ENCODE measurements around the gene GNS.
"Not testable (repeated sequence)": the region's sequence is repeated elsewhere in the genome, so short reads cannot be mapped to it uniquely, and the experiment has no call there.

GNS gene

DNA sequence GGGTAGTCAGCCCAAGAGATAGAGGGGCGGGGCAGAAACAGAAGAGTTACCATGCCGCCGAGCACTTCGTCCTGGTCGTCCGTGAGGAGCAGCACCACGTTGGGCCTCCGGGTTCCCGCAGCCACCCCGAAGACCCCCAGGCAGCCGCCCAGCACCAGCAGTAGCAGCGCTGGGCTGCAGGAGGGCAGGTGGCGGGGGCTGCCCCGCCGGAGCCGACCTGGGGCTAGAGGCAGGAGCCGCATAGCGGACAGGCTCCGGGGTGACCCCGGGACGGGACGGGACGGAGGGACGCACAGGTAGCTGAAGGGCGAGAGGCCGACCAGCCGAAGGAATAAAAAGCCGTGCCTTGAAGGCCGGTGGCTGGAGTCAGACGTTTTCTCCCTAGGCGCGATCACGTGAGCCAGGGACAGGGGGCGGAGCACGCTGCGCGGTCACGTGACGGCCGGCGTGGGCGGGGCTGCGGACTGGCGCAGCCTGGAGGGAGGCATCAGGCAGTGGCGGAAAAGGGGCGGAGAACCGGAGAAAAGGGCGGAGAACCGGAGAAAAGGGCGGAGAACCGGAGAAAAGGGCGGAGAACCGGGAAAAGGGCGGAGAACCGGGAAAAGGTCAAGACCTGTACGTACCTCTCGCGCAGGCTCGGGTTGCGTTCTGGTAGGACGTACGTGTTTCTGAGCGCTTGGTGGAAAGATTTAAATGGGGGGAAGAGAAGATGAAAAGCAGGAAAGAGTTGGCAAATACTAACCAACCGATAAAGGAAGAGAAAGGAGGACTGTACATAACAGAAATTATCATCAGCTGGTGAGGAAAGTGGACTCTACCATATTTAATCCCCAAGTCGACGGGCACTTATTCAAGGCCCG lies at the start of gene GNS:
Gene GNS (minus strand): TSS at position 372 of the 860 bp plus-strand sequence. CDS start 130 bp downstream, at position 242.
- FAIRE-seq, result peak; percentile 69
- DNase-seq (ENCODE audit: low spot score), result peak; percentile 97

DNA sequence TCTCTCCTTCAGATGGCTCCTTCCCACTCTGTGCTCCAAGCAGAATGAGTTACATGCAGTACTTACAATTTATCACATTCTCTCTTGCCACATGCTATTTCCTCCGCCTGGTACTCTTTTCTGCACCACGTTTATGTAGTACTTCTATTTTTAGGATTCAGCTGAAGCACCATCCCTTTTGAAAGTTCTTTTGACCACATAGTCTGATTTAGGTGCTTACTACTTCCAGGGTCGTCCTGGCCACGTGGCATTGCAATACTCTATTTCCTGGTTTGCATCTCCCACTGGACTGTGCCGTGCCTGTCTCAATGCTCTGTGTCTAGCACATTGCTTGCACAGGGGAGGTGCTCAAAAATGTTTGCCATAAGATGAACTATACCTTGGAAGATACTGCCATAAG lies 48.9 kb upstream of the GNS start:
- no peak for DNase-seq (ENCODE audit: low spot score)
- no peak for FAIRE-seq

DNA sequence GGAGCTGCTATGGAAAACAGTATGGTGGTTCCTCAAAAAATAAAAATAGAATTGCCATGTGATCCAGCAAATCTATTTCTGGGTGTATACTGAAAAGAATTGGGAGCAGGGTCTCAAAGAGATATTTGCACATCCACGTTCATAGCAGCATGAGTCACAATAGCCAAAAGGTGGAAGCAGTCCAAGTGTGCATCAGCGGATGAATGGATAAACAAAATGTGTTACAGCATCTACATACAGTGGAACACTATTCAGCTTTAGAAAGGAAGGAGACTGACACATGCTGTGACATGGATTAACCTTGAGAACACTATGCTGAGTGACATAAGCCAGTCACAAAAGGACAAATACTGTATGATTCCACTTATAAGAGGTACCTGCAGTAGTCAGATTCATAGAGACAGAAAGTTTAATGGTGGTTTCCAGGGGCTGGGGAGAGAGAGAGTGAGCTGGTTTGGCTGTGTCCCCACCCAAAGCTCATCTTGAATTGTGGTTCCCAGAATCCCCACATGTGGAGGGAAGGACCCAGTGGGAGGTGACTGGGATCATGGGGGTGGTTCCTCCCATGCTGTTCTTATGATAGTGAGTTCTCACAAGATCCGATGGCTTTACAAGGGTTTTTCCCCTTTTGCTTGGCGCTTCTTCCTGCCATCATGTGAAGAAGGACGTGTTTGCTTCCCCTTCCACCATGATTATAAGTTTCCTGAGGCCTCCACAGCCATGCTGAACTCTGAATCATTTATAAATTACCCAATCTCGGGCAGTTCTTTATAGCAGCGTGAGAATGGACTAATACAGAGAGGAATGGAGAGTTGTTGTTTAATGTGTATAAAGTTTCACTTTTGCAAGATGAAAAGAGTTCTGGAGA lies 47.6 kb upstream of the GNS start:
- no peak for FAIRE-seq
- no peak for DNase-seq (ENCODE audit: low spot score)

DNA sequence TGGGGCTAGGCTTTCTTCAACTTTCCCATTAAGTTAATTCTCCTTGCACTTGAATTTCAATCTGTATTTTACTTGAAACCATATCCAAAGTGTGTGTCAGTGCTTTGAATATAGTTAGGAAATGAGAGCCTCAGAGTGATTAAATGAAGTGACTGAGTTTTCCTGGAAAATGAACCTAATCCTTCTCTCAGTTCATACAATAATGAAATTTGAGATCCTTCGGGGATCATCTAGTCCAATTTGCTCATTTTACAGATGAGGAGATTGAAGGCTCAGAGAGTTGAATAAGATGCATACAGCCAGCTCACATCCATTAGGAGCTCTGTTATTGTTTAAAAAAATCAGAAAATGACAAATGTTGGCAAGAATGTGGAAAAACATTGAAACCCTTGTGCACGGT lies 47.0 kb upstream of the GNS start:
- DNase-seq (ENCODE audit: low spot score), result no peak
- FAIRE-seq, result no peak

DNA sequence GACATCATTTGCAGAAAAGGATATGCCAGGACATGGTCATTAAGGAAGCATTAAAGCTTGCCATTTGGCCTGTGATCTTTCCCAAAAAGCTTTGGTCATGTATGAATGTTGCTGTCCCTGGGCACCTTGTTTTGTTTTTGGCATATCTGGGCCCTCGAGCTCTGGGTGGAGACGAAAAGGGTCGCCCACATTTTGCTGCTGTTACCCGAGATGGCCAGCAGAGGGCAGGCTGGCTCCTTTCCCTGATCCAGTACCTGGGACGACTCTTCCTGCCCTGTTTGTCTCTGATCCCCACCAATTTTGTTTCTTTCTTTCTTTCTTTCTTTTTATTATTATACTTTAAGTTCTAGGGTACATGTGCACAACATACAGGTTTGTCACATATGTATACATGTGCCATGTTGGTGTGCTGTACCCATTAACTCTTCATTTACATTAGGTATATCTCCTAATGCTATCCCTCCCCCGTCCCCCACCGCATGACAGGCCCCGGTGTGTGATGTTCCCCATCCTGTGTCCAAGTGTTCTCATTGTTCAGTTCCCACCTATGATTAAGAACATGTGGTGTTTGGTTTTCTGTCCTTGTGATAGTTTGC lies 43.1 kb upstream of the GNS start:
- peak; percentile 79 for DNase-seq (ENCODE audit: low spot score)
- not testable (repeated sequence) for FAIRE-seq

DNA sequence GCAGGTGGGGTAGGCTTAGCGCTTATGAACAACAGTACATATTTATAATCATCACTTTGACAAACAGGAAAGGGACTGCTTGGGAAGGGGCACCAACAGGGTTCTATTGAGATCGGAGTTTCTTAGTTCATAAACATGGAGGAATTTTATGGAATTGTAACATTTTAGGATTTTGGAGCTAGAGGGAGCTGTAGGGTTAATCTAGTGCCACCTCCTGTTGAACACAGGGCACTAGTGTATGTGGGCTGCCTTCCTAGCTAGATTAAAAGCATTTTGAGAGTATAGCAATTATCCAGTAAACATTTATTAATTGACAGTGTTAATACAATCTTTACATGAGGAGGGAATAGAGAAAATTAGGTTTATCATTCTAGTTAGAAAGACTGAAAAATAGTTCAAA lies 42.2 kb upstream of the GNS start:
- DNase-seq (ENCODE audit: low spot score) (peak; percentile 54), FAIRE-seq (no peak)

DNA sequence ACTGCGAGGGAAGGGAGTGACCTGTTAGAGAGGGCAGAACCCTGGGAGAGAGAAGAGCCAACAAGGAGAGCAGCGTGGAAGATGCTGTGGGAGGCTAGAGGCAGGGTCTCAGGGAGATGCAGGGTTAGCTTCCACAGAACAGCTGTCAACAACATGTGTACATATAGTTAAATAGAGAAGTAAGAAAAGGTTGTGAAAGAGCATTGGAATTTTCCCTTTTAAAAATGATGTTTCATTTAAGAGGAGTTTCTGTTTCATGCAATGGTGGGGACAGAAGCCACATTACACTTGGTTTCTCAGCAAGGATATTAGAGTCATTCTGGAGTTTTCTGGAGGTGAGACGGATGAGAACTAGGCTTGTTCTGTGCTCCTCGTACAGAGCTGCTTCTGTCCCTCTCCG lies 41.4 kb upstream of the GNS start:
- no peak for DNase-seq (ENCODE audit: low spot score)

DNA sequence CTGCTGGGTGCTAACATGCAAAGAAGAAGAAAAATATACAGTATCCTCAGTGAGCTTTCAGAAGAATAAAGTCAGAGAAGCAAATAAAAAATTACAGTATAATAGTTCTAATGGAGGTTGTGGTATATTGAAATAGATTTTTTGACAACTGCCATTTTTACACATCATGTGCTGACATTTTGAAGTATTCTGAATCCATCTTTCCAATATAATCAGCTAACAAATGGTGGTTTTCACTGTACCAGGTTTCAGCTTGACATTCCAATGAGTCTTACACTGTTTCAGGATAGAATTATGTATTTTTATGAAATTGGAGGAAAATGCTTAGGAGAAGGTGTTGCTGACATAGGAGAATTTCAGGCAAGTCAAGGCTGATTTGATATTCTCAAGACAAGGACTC lies 39.0 kb upstream of the GNS start:
- no peak for DNase-seq (ENCODE audit: low spot score)
- FAIRE-seq, result no peak

More for the DNA sequence above, 41.4 kb upstream of the GNS start:
- FAIRE-seq, result no peak

DNA sequence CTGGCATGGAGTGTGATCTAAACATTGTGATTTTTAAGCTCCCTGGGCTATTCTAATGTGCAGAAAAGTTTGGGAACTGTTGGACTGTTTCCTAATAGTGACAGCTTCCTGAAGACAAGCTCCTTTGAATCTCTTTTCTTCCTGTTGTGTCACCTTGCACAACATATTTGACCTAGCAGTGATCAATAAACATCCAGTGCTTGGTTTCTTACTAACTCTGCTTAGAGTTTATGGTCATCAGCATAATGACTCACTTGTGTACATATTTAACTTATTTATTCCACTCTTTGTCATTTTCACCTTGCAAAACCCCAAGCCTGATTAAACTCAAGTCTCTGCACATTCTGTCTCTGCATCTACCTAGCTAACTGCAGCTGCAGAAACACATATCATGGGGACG lies 38.0 kb upstream of the GNS start:
- DNase-seq (ENCODE audit: low spot score), result no peak
- FAIRE-seq, result no peak

DNA sequence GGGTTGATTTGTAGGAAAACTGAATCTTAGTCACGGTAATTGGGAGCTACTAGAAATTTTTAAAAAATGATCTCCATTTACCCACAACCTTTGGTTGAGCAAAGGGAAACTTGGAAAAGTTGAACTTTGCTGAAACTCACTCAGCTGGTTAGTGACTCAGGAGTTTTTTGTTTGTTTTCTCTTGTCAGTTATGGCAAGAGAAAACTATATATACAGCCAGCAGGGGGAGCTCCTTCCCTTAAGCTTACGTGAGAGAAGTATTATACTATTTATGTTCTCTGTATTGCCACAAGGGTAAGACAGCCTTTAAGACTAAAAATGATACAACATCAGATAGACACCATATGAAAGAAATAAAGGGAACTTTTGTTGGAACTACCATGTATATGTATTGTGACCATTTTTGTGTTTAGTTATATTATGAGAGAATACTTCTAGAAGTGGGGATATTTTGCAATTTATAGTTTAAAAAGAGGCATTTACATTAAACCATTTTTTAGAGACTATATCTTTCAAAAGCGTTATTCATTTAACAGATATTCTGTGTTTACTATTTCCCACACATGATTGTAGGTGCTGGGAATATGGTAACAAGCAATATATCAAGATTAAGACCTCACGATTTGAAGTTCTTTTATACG lies 37.1 kb upstream of the GNS start:
- peak; percentile 71 for DNase-seq (ENCODE audit: low spot score)
- FAIRE-seq, result no peak

DNA sequence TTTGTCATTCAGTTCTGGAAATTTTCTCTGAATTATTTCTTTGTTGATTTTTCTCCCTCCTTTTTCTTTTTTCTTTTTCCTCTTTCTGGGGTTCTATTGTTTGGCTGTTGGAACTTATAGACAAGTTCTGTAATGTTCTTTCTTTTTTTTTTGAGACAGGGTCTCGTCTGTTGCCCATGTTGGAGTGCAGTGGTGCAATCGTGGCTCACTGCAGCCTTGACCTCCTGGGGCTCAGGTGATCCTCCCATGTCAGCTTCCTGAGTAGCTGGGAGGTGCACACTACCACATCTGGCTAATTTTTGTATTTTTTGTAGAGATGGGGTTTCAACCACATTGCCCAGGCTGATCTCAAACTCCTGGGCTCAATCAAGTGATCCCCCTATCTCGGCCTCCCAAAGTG lies 35.1 kb upstream of the GNS start:
- no peak for FAIRE-seq

DNA sequence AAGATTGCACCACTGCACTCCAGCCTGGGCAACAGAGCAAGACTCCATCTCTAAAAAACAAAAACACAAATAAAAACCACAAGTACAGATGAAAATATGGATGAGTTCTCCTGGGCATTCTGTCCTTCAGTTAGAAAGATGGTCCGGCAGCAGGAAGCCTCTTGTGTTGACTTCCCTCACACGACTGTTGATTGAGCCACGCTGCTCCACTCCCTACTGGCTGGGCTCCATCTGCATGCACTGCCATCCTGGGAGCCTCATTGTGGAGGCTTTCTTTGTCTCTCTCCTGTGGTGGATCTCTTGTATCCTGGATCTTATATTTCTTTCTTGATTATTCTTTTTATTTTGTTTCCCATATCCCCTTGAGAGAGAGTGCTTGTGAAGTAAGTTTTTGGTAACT lies 34.4 kb upstream of the GNS start:
- DNase-seq (ENCODE audit: low spot score) (no peak), FAIRE-seq (no peak)

More for the DNA sequence above, 35.1 kb upstream of the GNS start:
- DNase-seq (ENCODE audit: low spot score), result no peak

DNA sequence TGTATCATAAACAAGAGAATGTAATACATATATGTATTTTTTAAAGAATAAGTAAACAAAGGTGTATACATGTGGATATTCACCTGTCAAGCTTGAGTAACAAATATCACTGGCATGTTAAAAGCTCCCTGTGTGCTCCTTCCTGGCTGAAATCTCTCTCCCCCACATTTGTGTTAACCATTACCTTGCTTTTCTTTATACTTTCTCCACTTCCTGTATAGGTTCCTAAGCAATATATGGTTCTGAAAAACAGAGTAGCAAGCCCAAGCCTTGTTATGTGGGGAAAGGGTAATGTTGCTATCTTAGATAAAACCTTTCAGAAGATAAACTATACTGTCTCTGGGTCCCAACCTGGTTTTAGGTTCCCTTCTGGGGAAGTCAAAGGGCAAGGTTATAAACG lies 32.9 kb upstream of the GNS start:
- DNase-seq (ENCODE audit: low spot score) (no peak), FAIRE-seq (no peak)

DNA sequence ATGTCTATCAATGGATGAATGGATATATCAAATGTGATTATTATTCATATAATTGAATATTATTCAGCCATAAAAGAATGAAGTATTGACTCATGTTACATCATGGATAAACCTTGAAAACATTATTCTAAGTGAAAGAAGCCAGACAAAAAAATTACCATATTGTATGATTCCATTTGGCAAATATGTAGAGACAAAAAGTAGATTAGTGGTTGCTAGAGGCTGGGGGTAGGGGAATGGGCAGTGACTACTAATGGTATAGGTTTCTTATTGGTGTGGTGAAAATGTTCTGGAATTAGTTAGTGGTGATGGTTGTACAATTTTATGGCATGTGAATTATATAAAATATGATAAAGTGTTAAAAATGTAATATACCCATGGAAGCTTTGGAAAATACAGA lies 31.8 kb upstream of the GNS start:
- no peak for FAIRE-seq
- DNase-seq (ENCODE audit: low spot score), result no peak

DNA sequence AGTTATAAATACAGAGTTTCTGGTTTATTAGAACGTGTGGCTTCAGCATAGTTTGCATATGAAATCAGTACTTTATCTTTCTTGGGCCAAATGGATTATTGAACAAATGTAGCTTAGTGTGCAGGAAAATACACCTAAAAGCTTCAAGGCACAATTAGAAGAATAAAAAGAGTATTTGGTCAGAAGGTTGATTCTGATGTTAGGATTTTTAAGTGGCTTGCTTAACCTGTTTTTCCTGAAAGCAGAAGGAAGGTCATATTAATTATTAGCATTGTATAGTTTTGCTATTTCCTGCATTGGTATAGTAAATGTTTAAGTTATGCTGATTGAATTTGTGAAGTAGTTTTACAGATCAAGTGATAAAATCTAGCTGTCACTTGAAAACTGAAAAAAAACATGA lies 31.0 kb upstream of the GNS start:
- DNase-seq (ENCODE audit: low spot score) (no peak), FAIRE-seq (no peak)

DNA sequence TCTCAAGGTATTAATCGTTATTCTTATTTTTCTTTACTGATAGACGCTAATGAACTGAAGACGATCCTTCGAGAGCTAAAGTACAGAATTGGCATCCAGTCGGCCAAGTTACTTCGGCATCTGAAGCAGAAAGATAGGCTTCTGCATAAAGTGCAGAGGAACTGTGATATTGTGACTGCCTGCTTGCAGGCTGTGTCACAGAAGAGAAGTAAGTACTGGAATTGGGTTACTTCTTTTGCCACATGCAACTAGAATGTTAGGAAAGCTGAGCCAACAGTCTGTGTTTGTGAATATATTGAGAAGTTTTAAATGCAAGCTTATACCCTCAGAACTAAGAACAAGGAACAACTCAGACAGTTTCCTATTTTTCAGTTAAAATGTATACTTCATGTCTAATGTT lies 26.6 kb upstream of the GNS start:
- DNase-seq (ENCODE audit: low spot score) (no peak), FAIRE-seq (no peak)

DNA sequence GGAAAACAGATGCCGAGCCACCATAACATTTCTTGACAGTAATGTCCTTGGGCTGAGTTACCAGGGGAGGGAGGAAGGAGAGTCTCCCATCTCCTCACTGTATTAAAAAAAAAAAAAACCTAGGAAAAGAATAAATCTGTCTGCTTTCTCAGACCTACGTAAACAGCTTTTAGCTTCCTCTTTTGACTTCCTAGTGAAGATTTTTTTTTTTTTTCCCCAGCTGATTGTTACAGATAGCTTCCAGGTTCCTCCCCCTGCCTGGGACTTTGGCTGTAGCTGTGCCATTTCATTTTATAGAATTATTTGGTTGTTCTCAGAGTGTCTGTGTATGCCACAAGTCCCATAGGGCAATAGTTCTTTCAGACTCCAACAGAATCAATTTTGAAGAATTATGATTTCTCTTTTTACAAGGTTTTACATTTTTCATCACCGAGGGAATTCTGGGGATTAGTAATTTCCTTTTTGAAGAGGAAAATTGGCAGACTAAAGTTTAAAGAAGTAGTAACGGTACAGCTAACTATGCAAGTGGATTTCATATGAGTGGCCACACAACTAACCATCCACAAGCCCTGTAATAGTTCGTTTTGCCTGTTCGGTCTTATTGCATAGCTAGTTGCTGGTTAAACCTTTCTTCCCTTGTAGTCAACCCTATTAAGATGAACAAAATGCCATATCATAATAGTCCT lies 23.1 kb upstream of the GNS start:
- DNase-seq (ENCODE audit: low spot score), result no peak
- FAIRE-seq, result no peak

DNA sequence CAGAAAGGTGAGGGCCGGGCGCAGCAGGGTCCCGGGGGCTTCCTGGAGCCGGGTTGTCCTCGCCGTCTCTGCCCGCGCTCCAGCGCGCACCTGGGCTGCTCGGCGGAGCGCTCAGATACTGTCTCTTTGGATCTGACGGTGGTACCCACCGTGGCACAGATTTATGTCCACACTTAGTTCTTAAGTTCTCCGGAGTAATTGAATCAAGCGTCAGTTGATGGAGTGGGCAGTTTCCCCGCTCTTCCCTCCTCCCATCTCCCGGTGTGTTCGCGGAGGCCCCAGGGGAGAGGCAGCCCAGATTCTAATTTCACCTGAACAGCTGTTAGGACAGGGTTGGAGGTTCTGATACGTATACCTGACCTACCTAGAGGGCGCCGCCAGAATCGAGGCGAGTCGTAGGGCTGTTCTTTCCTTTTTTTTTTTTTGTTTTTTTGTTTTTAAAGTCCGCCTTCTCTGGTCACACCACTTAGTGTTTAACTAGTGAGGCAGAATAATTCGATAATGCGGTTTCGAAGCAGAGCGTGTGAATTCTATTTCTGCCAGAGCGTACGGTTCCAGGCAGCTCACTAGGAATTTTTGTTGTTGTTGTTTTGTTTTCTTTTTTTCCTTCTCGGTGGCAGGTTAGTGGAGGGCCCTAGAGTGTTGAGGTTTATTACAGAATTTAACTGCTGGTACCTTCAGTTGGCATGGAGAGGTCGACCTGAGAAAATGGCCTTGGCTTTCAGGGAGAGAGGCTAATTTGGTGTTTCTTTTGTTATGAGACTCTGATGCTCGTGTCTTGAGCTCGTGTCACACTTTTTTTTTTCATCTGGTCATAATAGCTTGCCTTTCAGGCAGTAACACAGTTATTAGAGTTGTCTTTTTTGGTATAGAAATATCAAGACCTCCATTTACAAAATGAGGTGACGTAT lies 22.3 kb upstream of the GNS start:
- FAIRE-seq (no peak), DNase-seq (ENCODE audit: low spot score) (no peak)

DNA sequence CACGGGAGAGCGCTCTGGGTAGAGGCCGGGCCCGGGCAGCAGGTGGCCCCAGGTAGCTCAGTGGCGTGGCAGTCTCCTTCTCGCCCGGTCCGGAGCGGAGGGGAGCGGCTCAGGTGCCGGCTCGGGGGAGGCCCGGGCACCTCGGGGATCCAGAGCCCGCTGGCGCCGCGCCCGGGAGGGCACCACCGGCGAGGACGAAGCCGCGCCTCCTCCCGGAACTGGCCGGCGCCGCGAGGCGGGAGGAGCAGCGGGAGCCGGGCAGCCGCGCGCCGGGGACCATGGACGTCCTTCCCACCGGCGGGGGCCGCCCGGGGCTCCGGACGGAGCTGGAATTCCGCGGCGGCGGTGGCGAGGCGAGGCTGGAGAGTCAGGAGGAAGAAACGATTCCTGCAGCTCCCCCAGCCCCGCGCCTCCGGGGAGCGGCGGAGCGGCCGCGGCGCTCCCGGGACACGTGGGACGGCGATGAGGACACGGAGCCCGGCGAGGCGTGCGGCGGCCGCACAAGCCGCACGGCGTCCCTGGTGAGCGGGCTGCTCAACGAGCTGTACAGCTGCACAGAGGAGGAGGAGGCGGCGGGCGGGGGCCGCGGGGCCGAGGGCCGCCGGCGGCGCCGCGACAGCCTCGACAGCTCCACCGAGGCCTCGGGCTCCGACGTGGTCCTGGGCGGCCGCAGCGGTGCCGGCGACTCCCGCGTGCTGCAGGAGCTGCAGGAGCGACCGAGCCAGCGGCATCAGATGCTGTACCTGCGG lies 21.5 kb upstream of the GNS start:
- FAIRE-seq, result no peak

More for the DNA sequence above, 21.5 kb upstream of the GNS start:
- peak; percentile 38 for DNase-seq (ENCODE audit: low spot score)

Data from urothelium cell line (cell line).